ENCODE results near the gene KRT78. TPM values are rescaled to one million over a fixed set of nuclear protein-coding genes. Genes with fewer than 3 reads are reported as not detected.

KRT78 gene
- total and polyA plus RNA-seq, 3 experiments from 2014 or later: not detected

DNA sequence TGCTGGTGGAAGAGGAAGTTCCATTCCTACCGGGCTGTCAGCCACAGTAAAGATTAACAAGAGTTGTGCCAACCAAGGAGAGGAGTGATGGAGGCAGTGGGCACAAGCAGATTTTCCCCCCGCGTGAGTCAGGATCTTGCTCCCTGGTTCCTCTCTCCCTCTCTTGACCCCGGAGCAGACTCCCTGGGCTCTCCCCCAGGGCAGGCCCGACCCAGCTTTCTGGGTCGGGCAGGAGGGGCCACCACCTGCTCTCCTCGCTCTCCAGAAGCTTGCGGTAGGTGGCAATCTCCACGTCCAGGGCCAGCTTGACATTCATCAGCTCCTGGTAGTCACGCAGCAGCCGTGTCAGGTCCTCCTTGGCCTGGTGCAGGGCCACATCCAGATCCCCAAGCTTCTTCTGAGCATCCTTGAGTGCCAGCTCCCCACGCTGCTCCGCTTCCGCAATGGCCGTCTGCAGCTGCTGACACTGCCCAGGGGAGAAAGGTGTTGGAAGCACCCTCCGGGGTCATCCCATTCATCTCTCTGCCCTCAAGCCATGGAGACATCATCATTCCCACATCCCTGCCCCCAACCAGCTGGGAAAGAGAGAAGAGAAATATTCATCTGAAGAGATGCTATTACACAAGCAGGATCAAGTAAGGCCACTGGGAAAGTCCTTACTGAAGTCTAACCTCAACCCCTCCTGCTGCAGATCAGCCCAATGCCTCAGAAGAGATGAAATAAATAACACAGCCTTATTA is 25.9 kb downstream of the KRT78 start:
- no peaks in the 10 kb centered on the region for H3K9me3 ChIP-seq (ENCODE audit: low read length)
- POLR2A ChIA-PET: no interaction called here
- H3K27me3 ChIP-seq (ENCODE audit: insufficient read depth, low read length, poor library complexity, severe bottlenecking): no peaks in the 10 kb centered on the region
- H3K27ac ChIP-seq (ENCODE audit: low read depth, low read length): no peak overlapping the region
- peaks cover 5% of the 10 kb centered on the region for H3K4me1 ChIP-seq (ENCODE audit: insufficient read depth, low read length)
- H3K9me3 Mint-ChIP-seq: no peaks in the 10 kb centered on the region
- peaks cover 6 to 24% of the 10 kb centered on the region in 2 donors for H3K27me3 Mint-ChIP-seq
- no peak overlapping the region for H3K4me3 ChIP-seq (ENCODE audit: low read length)
- no peak for DNase-seq
- peak overlapping the region in 1 of 8 donors; percentile 78 for H3K27ac Mint-ChIP-seq
- H3K4me3 Mint-ChIP-seq: no peak overlapping the region
- no peaks in the 10 kb centered on the region for H3K4me1 Mint-ChIP-seq
- no peaks in the 10 kb centered on the region for H3K36me3 Mint-ChIP-seq
- CTCF ChIA-PET: no interaction called here
- H3K36me3 ChIP-seq (ENCODE audit: insufficient read depth, low read length): no peaks in the 10 kb centered on the region

DNA sequence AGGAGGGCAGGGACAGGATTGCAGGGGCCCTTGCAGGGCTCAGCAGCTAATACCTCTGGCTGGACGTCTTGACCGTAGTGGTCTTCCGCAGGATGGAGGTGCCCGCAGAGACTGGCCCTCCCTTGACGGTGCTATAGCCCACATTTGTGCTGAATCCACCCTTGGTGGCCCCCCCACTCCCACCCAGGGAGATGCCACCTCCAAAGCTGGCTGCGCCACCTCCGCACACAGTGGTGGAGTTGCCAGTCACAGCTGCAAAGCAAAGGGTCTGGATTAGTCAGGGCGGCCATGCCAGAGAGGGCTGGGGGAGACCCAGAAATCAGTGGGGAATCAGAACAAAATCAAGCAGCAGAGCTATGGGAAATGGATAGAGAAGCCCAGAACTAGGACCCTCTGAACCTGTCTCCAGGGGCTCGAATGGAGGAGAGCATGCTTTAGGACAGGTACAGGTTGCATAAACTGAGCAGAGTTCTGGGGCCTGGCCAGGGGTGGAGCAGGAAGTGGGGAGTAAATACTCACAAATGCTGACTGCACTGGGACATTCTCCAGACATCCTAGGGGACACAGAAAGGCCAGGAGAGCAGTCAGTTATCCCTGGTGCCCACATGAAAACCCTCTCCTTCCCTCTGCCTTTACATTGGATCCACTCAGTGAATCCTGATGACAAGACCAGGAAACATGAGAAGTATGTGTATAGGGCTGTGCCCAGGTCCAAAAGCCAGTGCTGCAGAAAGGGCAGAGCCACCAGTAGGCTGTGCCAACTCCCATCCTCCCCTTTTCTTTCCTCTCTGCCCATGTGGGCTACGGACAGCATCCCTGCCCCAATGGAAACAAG is 26.8 kb downstream of the KRT78 start:
- H3K27ac ChIP-seq (ENCODE audit: low read depth, low read length): no peak overlapping the region
- H3K4me1 ChIP-seq (ENCODE audit: insufficient read depth, low read length): peaks cover 14% of the 10 kb centered on the region
- no peaks in the 10 kb centered on the region for H3K36me3 Mint-ChIP-seq
- no peak overlapping the region for H3K27ac Mint-ChIP-seq
- no peaks in the 10 kb centered on the region for H3K9me3 Mint-ChIP-seq
- H3K4me1 Mint-ChIP-seq: peaks cover 3 to 5% (median 4%) of the 10 kb centered on the region in 3 donors
- no peak overlapping the region for H3K4me3 ChIP-seq (ENCODE audit: low read length)
- H3K4me3 Mint-ChIP-seq: no peak overlapping the region
- CTCF ChIA-PET: no interaction called here
- H3K36me3 ChIP-seq (ENCODE audit: insufficient read depth, low read length): no peaks in the 10 kb centered on the region
- no peaks in the 10 kb centered on the region for H3K9me3 ChIP-seq (ENCODE audit: low read length)
- POLR2A ChIA-PET: no interaction called here
- DNase-seq: no peak
- H3K27me3 ChIP-seq (ENCODE audit: insufficient read depth, low read length, poor library complexity, severe bottlenecking): no peaks in the 10 kb centered on the region
- peaks cover 8 to 30% of the 10 kb centered on the region in 2 donors for H3K27me3 Mint-ChIP-seq

GRCh38 chr12:52821071-52821730 is 27.6 kb downstream of the KRT78 start:
- peaks cover 14% of the 10 kb centered on the region for H3K4me1 ChIP-seq (ENCODE audit: insufficient read depth, low read length)
- no peak overlapping the region for H3K27ac ChIP-seq (ENCODE audit: low read depth, low read length)
- Mint-ChIP-seq H3K36me3 (no peaks in the 10 kb centered on the region), H3K4me1 (peaks cover 3 to 5% (median 4%) of the 10 kb centered on the region in 3 donors), H3K27me3 (peaks cover 8 to 30% of the 10 kb centered on the region in 2 donors), H3K9me3 (no peaks in the 10 kb centered on the region), H3K27ac (no peak overlapping the region), H3K4me3 (no peak overlapping the region)
- POLR2A ChIA-PET: no interaction called here
- DNase-seq: no peak
- CTCF ChIA-PET: no interaction called here
- H3K9me3 ChIP-seq (ENCODE audit: low read length): no peaks in the 10 kb centered on the region
- H3K4me3 ChIP-seq (ENCODE audit: low read length): no peak overlapping the region
- no peaks in the 10 kb centered on the region for H3K27me3 ChIP-seq (ENCODE audit: insufficient read depth, low read length, poor library complexity, severe bottlenecking)
- H3K36me3 ChIP-seq (ENCODE audit: insufficient read depth, low read length): no peaks in the 10 kb centered on the region

- H3K36me3 Mint-ChIP-seq: no peaks in the 10 kb centered on the region
- H3K9me3 Mint-ChIP-seq: no peaks in the 10 kb centered on the region
- no peak for DNase-seq
- H3K27ac Mint-ChIP-seq: peak overlapping the region in 2 of 8 donors; percentile 8 to 79
- Histone ChIP-seq H3K4me3 (ENCODE audit: low read length) (no peak overlapping the region), H3K27ac (ENCODE audit: low read depth, low read length) (no peak overlapping the region), H3K4me1 (ENCODE audit: insufficient read depth, low read length) (peaks cover 14% of the 10 kb centered on the region), H3K27me3 (ENCODE audit: insufficient read depth, low read length, poor library complexity, severe bottlenecking) (no peaks in the 10 kb centered on the region), H3K36me3 (ENCODE audit: insufficient read depth, low read length) (no peaks in the 10 kb centered on the region), H3K9me3 (ENCODE audit: low read length) (no peaks in the 10 kb centered on the region)
- H3K27me3 Mint-ChIP-seq: peaks cover 10 to 26% of the 10 kb centered on the region in 2 donors
- CTCF ChIA-PET: no interaction called here
- no peak overlapping the region for H3K4me3 Mint-ChIP-seq
- POLR2A ChIA-PET: no interaction called here
- peaks cover 3 to 5% (median 4%) of the 10 kb centered on the region in 3 donors for H3K4me1 Mint-ChIP-seq
Measured at GRCh38 chr12:52820521-52820920, 28.3 kb downstream of the KRT78 start.

- Histone ChIP-seq H3K4me3 (ENCODE audit: low read length) (no peak overlapping the region), H3K27ac (ENCODE audit: low read depth, low read length) (no peak overlapping the region), H3K36me3 (ENCODE audit: insufficient read depth, low read length) (no peaks in the 10 kb centered on the region), H3K9me3 (ENCODE audit: low read length) (no peaks in the 10 kb centered on the region), H3K27me3 (ENCODE audit: insufficient read depth, low read length, poor library complexity, severe bottlenecking) (no peaks in the 10 kb centered on the region), H3K4me1 (ENCODE audit: insufficient read depth, low read length) (peaks cover 14% of the 10 kb centered on the region)
- ChIA-PET POLR2A (no interaction called here), CTCF (no interaction called here)
- no peak for DNase-seq
- no peaks in the 10 kb centered on the region for H3K36me3 Mint-ChIP-seq
- H3K9me3 Mint-ChIP-seq: no peaks in the 10 kb centered on the region
- H3K27me3 Mint-ChIP-seq: peaks cover 10 to 26% of the 10 kb centered on the region in 2 donors
- peak overlapping the region in 1 of 8 donors; percentile 79 for H3K27ac Mint-ChIP-seq
- no peak overlapping the region for H3K4me3 Mint-ChIP-seq
- peaks cover 3 to 5% (median 4%) of the 10 kb centered on the region in 3 donors for H3K4me1 Mint-ChIP-seq
Measured at GRCh38 chr12:52819731-52820510, 28.9 kb downstream of the KRT78 start.

DNA sequence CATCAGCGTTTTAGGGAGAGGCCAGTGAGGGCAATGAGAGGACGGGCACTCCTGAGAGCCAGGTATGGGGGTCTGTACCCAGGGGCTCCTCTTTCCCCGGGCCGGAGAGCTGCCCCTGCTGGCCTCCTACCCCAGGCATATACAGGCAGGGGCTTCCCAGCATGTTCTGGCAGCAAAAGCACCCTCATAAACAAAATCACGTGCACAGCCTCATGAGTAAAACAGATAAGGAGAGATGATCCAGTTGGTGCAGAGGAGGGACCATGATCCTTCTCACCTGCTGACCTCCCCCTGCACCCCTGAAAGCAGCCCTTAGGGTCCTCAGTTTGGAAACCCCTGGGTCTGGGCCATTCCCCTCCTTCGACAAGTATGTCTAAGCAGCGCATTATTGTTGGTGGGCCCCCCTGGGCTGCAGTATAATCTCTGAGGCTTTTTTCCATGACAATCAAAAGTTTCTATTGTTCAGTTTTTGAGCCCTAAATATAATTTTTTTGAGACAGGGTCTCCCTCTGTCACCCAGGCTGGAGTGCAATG is 29.8 kb downstream of the KRT78 start:
- H3K36me3 Mint-ChIP-seq: no peaks in the 10 kb centered on the region
- H3K27ac Mint-ChIP-seq: peak overlapping the region in 1 of 8 donors; percentile 82
- H3K27me3 Mint-ChIP-seq: peaks cover 12 to 26% of the 10 kb centered on the region in 2 donors
- H3K36me3 ChIP-seq (ENCODE audit: insufficient read depth, low read length): no peaks in the 10 kb centered on the region
- no peaks in the 10 kb centered on the region for H3K9me3 ChIP-seq (ENCODE audit: low read length)
- H3K27ac ChIP-seq (ENCODE audit: low read depth, low read length): no peak overlapping the region
- no peak overlapping the region for H3K4me3 ChIP-seq (ENCODE audit: low read length)
- no peak overlapping the region for H3K4me3 Mint-ChIP-seq
- H3K4me1 ChIP-seq (ENCODE audit: insufficient read depth, low read length): peaks cover 14% of the 10 kb centered on the region
- DNase-seq: no peak
- peaks cover 3 to 5% (median 4%) of the 10 kb centered on the region in 3 donors for H3K4me1 Mint-ChIP-seq
- ChIA-PET POLR2A (no interaction called here), CTCF (no interaction called here)
- no peaks in the 10 kb centered on the region for H3K27me3 ChIP-seq (ENCODE audit: insufficient read depth, low read length, poor library complexity, severe bottlenecking)
- no peaks in the 10 kb centered on the region for H3K9me3 Mint-ChIP-seq

- Histone ChIP-seq H3K4me1 (ENCODE audit: insufficient read depth, low read length) (peaks cover 14% of the 10 kb centered on the region), H3K36me3 (ENCODE audit: insufficient read depth, low read length) (no peaks in the 10 kb centered on the region), H3K4me3 (ENCODE audit: low read length) (no peak overlapping the region), H3K9me3 (ENCODE audit: low read length) (no peaks in the 10 kb centered on the region), H3K27me3 (ENCODE audit: insufficient read depth, low read length, poor library complexity, severe bottlenecking) (no peaks in the 10 kb centered on the region), H3K27ac (ENCODE audit: low read depth, low read length) (no peak overlapping the region)
- no peaks in the 10 kb centered on the region for H3K36me3 Mint-ChIP-seq
- CTCF ChIA-PET: no interaction called here
- no peaks in the 10 kb centered on the region for H3K9me3 Mint-ChIP-seq
- DNase-seq: no peak
- peaks cover 12 to 26% of the 10 kb centered on the region in 2 donors for H3K27me3 Mint-ChIP-seq
- H3K4me3 Mint-ChIP-seq: no peak overlapping the region
- POLR2A ChIA-PET: no interaction called here
- H3K4me1 Mint-ChIP-seq: peaks cover 3 to 5% (median 4%) of the 10 kb centered on the region in 3 donors
- H3K27ac Mint-ChIP-seq: no peak overlapping the region
Measured at GRCh38 chr12:52818388-52818787, 30.4 kb downstream of the KRT78 start.

Data from CD8-positive, alpha-beta memory T cell (primary cell).